HT1080 (cell line): ENCODE measurements around the gene UBE2QL1. TPM values are rescaled to one million over a fixed set of nuclear protein-coding genes. Genes with fewer than 3 reads are reported as not detected.

Experiments
- DNase-seq: peaks from one replicate; pipeline ENCODE4 v3.0.0-alpha.2; 2015; ENCODE audit warnings: low read depth
- polyA plus RNA-seq, 2 experiments: library from polyadenylated mRNA; depleted of rRNA; stranded (reverse); fragments of >200 nt; gene quantifications; 2 replicates each; pipeline ENCODE4 v1.2.3, GENCODE V29; 2015
- total RNA-seq: library from RNA; depleted of rRNA; stranded (reverse); fragments of >200 nt; shearing (Covaris generic); gene quantifications from 2 replicates; pipeline ENCODE4 v1.2.3, GENCODE V29; 2014; rRNA removed

UBE2QL1 gene
- not detected in 2 replicates for total RNA-seq
- polyA plus RNA-seq (2015; cell fraction: cytosol; rRNA removed), result 0.01 and 0.26 TPM in 2 replicates
- not detected in 2 replicates for polyA plus RNA-seq (2015; cell fraction: nucleus; rRNA removed)

GRCh38 chr5:6448622-6449464 lies at the start of gene UBE2QL1:
UBE2QL1 (plus strand) TSS chr5:6448859; CDS start chr5:6448894, 35 bp downstream.
- no peak for DNase-seq

GRCh38 chr5:6399980-6400910 lies 48.4 kb upstream of the UBE2QL1 start:
- DNase-seq, result peak; percentile 73

- no peak for DNase-seq
Observed at GRCh38 chr5:6401410-6401809, 47.2 kb upstream of the UBE2QL1 start.

- DNase-seq, result peak; percentile 65
Observed at GRCh38 chr5:6402939-6403338, 45.7 kb upstream of the UBE2QL1 start.

- DNase-seq, result no peak
Observed at GRCh38 chr5:6403416-6403815, 45.2 kb upstream of the UBE2QL1 start.

GRCh38 chr5:6404129-6404528 lies 44.5 kb upstream of the UBE2QL1 start:
- peak; percentile 51 for DNase-seq

GRCh38 chr5:6405591-6405990 lies 43.1 kb upstream of the UBE2QL1 start:
- DNase-seq, result no peak

- DNase-seq, result no peak
Observed at GRCh38 chr5:6407558-6408259, 41.0 kb upstream of the UBE2QL1 start.

GRCh38 chr5:6408260-6408596 lies 40.4 kb upstream of the UBE2QL1 start:
- no peak for DNase-seq

- DNase-seq, result no peak
Observed at GRCh38 chr5:6408627-6409446, 39.8 kb upstream of the UBE2QL1 start.

- no peak for DNase-seq
Observed at GRCh38 chr5:6410421-6410820, 38.2 kb upstream of the UBE2QL1 start.

GRCh38 chr5:6411141-6411540 lies 37.5 kb upstream of the UBE2QL1 start:
- DNase-seq, result no peak

- DNase-seq, result no peak
Observed at GRCh38 chr5:6412811-6413210, 35.8 kb upstream of the UBE2QL1 start.

- no peak for DNase-seq
Observed at GRCh38 chr5:6417657-6418056, 31.0 kb upstream of the UBE2QL1 start.

- DNase-seq, result no peak
Observed at GRCh38 chr5:6418679-6419276, 29.9 kb upstream of the UBE2QL1 start.

- DNase-seq, result no peak
Observed at GRCh38 chr5:6419340-6419852, 29.3 kb upstream of the UBE2QL1 start.

- no peak for DNase-seq
Observed at GRCh38 chr5:6423327-6424109, 25.1 kb upstream of the UBE2QL1 start.

- no peak for DNase-seq
Observed at GRCh38 chr5:6424110-6424659, 24.5 kb upstream of the UBE2QL1 start.

- DNase-seq, result no peak
Observed at GRCh38 chr5:6424700-6425099, 24.0 kb upstream of the UBE2QL1 start.
